ENCODE measurements around the gene NWD2. TPM values are rescaled to one million over a fixed set of nuclear protein-coding genes. Genes with fewer than 3 reads are reported as not detected.

Gene NWD2
- total RNA-seq, 3 donors from 2014 or later: 0.95 to 1.4 (median 1.3) TPM

DNA sequence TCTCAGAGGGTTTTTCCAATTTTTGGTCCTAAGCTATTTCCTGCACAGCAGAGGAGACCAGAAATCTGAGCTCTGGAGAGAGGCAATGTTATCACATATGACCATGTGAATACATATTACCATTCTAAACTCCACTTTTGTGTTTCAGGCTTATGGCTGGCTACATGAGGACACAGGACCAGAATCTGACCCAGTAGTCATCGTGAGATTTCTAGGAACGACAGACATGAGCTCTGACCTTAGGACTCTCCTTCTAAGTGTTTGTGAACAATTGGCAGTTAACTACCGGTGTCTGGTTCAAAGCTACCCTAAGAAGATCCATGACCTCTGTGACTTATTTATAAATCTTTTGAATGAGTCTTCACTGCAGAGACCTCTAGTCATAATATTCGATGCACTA lies 198.6 kb downstream of the NWD2 start:
- Histone ChIP-seq H3K4me1 (ENCODE audit: low read depth) (peaks cover 11% of the 10 kb centered on the region), H3K36me3 (ENCODE audit: low read depth) (no peaks in the 10 kb centered on the region), H3K9me3 (no peaks in the 10 kb centered on the region), H3K4me3 (no peak overlapping the region)
- TF ChIP-seq, protein P1, sequence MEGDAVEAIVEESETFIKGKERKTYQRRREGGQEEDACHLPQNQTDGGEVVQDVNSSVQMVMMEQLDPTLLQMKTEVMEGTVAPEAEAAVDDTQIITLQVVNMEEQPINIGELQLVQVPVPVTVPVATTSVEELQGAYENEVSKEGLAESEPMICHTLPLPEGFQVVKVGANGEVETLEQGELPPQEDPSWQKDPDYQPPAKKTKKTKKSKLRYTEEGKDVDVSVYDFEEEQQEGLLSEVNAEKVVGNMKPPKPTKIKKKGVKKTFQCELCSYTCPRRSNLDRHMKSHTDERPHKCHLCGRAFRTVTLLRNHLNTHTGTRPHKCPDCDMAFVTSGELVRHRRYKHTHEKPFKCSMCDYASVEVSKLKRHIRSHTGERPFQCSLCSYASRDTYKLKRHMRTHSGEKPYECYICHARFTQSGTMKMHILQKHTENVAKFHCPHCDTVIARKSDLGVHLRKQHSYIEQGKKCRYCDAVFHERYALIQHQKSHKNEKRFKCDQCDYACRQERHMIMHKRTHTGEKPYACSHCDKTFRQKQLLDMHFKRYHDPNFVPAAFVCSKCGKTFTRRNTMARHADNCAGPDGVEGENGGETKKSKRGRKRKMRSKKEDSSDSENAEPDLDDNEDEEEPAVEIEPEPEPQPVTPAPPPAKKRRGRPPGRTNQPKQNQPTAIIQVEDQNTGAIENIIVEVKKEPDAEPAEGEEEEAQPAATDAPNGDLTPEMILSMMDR (IDR thresholded peaks at IDR 0.05): no peak
- intact Hi-C loops (cut with DNase I, micrococcal nuclease): no loop called here
- ATAC-seq (no peak), DNase-seq (no peak)

DNA sequence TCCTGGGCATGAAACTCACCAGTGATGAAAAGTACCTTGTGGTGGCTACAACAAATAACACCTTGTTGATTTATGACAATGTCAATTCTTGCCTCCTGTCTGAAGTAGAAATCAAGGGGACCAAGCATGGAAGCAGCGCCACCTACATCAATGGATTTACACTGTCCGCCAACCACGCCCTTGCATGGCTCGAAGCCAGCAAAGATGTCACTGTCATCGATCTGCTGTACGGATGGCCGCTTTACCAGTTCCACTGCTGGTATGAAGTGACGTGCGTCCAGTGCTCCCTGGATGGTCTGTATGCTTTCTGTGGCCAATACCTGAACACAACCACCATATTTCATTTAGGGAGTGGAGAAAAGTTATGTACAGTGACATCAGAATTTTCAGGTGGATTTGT lies 200.5 kb downstream of the NWD2 start:
- intact Hi-C loops (cut with DNase I, micrococcal nuclease): no loop called here
- Histone ChIP-seq H3K4me1 (ENCODE audit: low read depth) (peaks cover 11% of the 10 kb centered on the region), H3K4me3 (no peak overlapping the region), H3K36me3 (ENCODE audit: low read depth) (no peaks in the 10 kb centered on the region), H3K9me3 (no peaks in the 10 kb centered on the region)
- TF ChIP-seq, protein P1 (IDR thresholded peaks at IDR 0.05): no peak
- ATAC-seq (no peak), DNase-seq (no peak)

DNA sequence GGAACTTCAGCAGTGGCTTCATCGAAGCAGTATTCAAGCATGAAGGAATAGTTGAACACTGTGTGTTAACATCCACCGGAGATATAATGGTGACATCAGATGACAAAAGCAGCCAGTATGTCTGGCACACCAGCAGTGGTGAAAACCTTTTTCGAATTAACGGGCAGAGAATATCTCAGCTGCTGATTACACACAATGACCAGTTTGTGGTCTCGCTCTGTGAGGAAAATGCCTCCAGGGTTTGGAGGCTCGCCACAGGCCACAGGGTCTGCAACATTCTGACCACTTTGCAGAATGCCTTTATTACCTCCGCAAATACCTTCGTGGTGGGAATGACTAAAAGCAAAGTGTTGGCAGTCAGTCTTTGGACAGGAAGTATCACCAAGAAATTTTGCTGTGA lies 201.5 kb downstream of the NWD2 start:
- TF ChIP-seq, protein P1 (IDR thresholded peaks at IDR 0.05): no peak
- no peak overlapping the region for H3K4me3 ChIP-seq
- DNase-seq (no peak), ATAC-seq (no peak)
- no peaks in the 10 kb centered on the region for H3K9me3 ChIP-seq
- H3K36me3 ChIP-seq (ENCODE audit: low read depth): no peaks in the 10 kb centered on the region
- peaks cover 7% of the 10 kb centered on the region for H3K4me1 ChIP-seq (ENCODE audit: low read depth)
- intact Hi-C loops (cut with DNase I, micrococcal nuclease): no loop called here

DNA sequence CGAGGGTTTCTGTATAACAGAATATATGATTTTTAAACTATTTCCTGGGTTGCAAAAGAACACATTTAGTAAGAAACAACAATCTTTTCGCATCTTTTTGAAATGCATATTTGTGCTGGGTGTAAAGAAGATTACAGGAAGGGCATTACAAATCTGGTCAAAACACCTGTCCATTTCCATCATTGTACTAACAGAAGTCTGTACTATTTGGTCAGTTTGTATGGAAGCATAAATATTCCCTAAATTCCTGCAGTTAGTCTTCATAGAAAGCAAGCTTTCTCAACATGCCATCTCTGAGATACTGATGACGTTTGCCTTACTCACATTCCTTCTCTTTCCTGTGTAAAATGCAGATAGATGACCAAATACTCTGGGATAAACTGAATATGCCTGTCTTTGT lies 203.3 kb downstream of the NWD2 start:
- no peaks in the 10 kb centered on the region for H3K9me3 ChIP-seq
- H3K4me1 ChIP-seq (ENCODE audit: low read depth): no peaks in the 10 kb centered on the region
- no peak for ATAC-seq
- DNase-seq: no peak
- TF ChIP-seq, protein P1 (IDR thresholded peaks at IDR 0.05): no peak
- H3K36me3 ChIP-seq (ENCODE audit: low read depth): no peaks in the 10 kb centered on the region
- no peak overlapping the region for H3K4me3 ChIP-seq
- intact Hi-C loops (cut with DNase I, micrococcal nuclease): no loop called here

DNA sequence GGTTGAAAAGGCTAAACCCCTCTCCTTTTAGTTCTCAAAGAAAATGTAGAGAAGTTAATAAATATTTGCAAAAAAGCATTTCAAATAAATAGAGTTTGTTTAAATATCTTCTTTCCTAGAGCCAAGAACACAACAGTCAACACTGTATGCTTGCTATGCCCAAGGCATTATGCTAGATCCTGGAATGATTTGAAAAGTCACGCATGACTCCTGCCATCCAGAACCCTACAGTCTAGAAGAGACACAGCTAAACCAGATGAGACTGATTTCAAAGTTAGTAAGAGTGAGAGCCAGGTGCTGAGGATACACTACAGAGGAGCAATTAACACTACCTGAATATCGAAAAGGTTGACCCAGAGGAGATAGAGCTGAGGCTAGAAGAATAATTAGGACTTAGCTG lies 205.8 kb downstream of the NWD2 start:
- intact Hi-C loops (cut with DNase I, micrococcal nuclease): loop anchor here in 1 of 2 donors (5.0 kb wide), 1 partner anchor 117 kb away; no protein-coding TSS in a partner anchor
- ATAC-seq (no peak), DNase-seq (no peak)
- Histone ChIP-seq H3K4me1 (ENCODE audit: low read depth) (no peaks in the 10 kb centered on the region), H3K4me3 (no peak overlapping the region), H3K36me3 (ENCODE audit: low read depth) (no peaks in the 10 kb centered on the region), H3K9me3 (no peaks in the 10 kb centered on the region)
- TF ChIP-seq, protein P1 (IDR thresholded peaks at IDR 0.05): no peak

DNA sequence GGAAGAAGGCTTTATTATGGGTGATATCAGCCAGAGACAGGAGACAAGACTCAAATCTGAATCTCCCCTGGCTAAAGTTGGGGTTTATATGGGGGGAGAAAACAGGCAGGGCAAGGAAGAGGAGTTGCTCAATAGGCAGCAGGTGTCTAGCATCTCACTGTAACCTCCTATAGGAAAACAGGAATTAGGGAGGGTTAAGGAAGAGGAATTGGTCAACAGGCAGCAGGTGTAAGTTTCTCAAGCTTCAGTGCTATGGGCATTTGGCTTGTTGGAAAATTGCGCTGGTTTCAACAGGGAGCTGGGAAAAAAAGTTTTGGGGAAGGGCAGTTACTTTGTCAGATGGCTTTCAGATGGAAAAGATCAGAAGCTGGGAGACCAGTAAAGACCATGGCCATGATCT lies 206.4 kb downstream of the NWD2 start:
- no peaks in the 10 kb centered on the region for H3K9me3 ChIP-seq
- TF ChIP-seq, protein P1 (IDR thresholded peaks at IDR 0.05): no peak
- ATAC-seq: no peak
- H3K36me3 ChIP-seq (ENCODE audit: low read depth): no peaks in the 10 kb centered on the region
- no peaks in the 10 kb centered on the region for H3K4me1 ChIP-seq (ENCODE audit: low read depth)
- H3K4me3 ChIP-seq: no peak overlapping the region
- intact Hi-C loops (cut with DNase I, micrococcal nuclease): loop anchor here in 1 of 2 donors (5.0 kb wide), 1 partner anchor 116 kb away; no protein-coding TSS in a partner anchor
- no peak for DNase-seq

Measured in mucosa of descending colon (tissue), 3 donors.